ENCODE data around the gene P3H3. TPM values are rescaled to one million over a fixed set of nuclear protein-coding genes. Genes with fewer than 3 reads are reported as not detected.

The P3H3 gene
- total and polyA plus RNA-seq, 9 of the 15 experiments (the other 6 are each of a cell fraction or from before 2014, with no cell fraction given), result 0.03 to 15.0 (median 4.8) TPM

GRCh38 chr12:6795088-6795487 is 33.1 kb upstream of the P3H3 start:
- H3K27ac ChIP-seq (ENCODE audit: extremely low read depth, low read depth, low read length), result no peak overlapping the region
- H3K4me3 ChIP-seq, result no peak overlapping the region
- H3K4me1 ChIP-seq (replicated peaks in 1 of 2; ENCODE audit: control insufficient read depth in 2 of 2, insufficient read depth in 2 of 2, low read length in 2 of 2), result peaks cover 0 to 7% of the 10 kb centered on the region in 2 experiments; a peak in 2 of 5 replicates
- no peak for ATAC-seq
- no peak for FAIRE-seq
- H2AFZ ChIP-seq (ENCODE audit: low read depth, low read length), result no peak overlapping the region
- no peaks in the 10 kb centered on the region for H3K36me3 ChIP-seq (ENCODE audit: control insufficient read depth, insufficient read depth, low read length)
- H3K9me3 ChIP-seq (replicated peaks; ENCODE audit: control insufficient read depth, insufficient read depth, low read depth, low read length), result no peaks in the 10 kb centered on the region
- no TSS peak for BruUV-seq (replicated peaks)
- ChIA-PET CTCF (ENCODE audit: low intra/inter-chr PET ratio) (no interaction called here), POLR2A (interaction anchor here (0.5 to 0.6 kb wide), 2 partner anchors 23 to 26 kb away, joined by 3 read pairs; no protein-coding TSS in a partner anchor)
- DNase-seq (ENCODE audit: extremely low read depth in 1 of 4, low spot score in 3 of 4), result no peak
- no peak overlapping the region for H3K9ac ChIP-seq (ENCODE audit: insufficient read depth in 1 of 2, low read depth in 2 of 2, low read length in 2 of 2)
- WGBS (ENCODE audit: insufficient coverage, low coverage, missing lambda C conversion rate), result 7% methylated on average over 2 of the region's 2 CpGs
- H3K27me3 ChIP-seq (ENCODE audit: control insufficient read depth in 2 of 2, insufficient read depth in 2 of 2, low read length in 2 of 2), result no peaks in the 10 kb centered on the region
- in situ Hi-C loops (cut with MboI), result no loop called here
- intact Hi-C loops (cut with micrococcal nuclease), result no loop called here
- H3K79me2 ChIP-seq (ENCODE audit: control insufficient read depth, insufficient read depth, low read length), result no peaks in the 10 kb centered on the region
- no peaks in the 10 kb centered on the region for H3K9me1 ChIP-seq (ENCODE audit: control insufficient read depth, insufficient read depth, low read length)
- no peak overlapping the region for H3K4me2 ChIP-seq (ENCODE audit: insufficient read depth, low read length)
- no peaks in the 10 kb centered on the region for H4K20me1 ChIP-seq (replicated peaks; ENCODE audit: control insufficient read depth, insufficient read depth, low read length)
- TF ChIP-seq DDX20 (tag; IDR thresholded peaks at IDR 0.05; ENCODE audit: low read depth), result no peak
- peak; percentile 13; the same call in 1 of the 2 replicates for TF ChIP-seq DPF2 (IDR thresholded peaks at IDR 0.05)
- 0 out of 2 replicates have a peak, but pooled peaks have one; percentile 10 for TF ChIP-seq ARID1B (IDR thresholded peaks at IDR 0.05)
- TF ChIP-seq GATAD2B (IDR thresholded peaks at IDR 0.05; ENCODE audit: borderline replicate concordance), result peak; percentile 96
- peak; percentile 96 for TF ChIP-seq DACH1 (IDR thresholded peaks at IDR 0.05; ENCODE audit: partially characterized antibody)
- peak; percentile 49; the same call in 1 of the 2 replicates for TF ChIP-seq HDAC2 (IDR thresholded peaks at IDR 0.05)
- peak; percentile 75; the same call in 1 of the 2 replicates for TF ChIP-seq GATAD2A (IDR thresholded peaks at IDR 0.05)
- TF ChIP-seq MTA1 (IDR thresholded peaks at IDR 0.05; ENCODE audit: borderline replicate concordance), result peak; percentile 94
- TF ChIP-seq ZNF124 (CRISPR knock-in tag; IDR thresholded peaks at IDR 0.05), result no peak
- no peak for TF ChIP-seq SOX6 (IDR thresholded peaks at IDR 0.05)
- no peak for TF ChIP-seq KHSRP (IDR thresholded peaks at IDR 0.05)
- no peak for TF ChIP-seq THAP7 (CRISPR knock-in tag; IDR thresholded peaks at IDR 0.05)
- no peak for TF ChIP-seq FOXA1 (IDR thresholded peaks at IDR 0.05; ENCODE audit: borderline replicate concordance)
- no peak for TF ChIP-seq ZNF511 (CRISPR knock-in tag; IDR thresholded peaks at IDR 0.05)
- peak; percentile 10 to 54; a peak in 1 of 4 replicates for TF ChIP-seq TRIM24 (IDR thresholded peaks at IDR 0.05)
- no peak for TF ChIP-seq ZKSCAN3 (CRISPR knock-in tag; IDR thresholded peaks at IDR 0.05)
- TF ChIP-seq GATA2 (CRISPR knock-in tag; IDR thresholded peaks at IDR 0.05), result peak; percentile 93
- peak; percentile 88 for TF ChIP-seq ZBTB2 (IDR thresholded peaks at IDR 0.05)
- TF ChIP-seq ZBTB17 (CRISPR knock-in tag; IDR thresholded peaks at IDR 0.05), result no peak
- TF ChIP-seq RBM14 (IDR thresholded peaks at IDR 0.05; ENCODE audit: borderline replicate concordance, insufficient read depth, low read depth, low read length), result no peak
- TF ChIP-seq FOXM1 (IDR thresholded peaks at IDR 0.05; ENCODE audit: low read depth), result no peak
- no peak for TF ChIP-seq FOXM1 (CRISPR knock-in tag; IDR thresholded peaks at IDR 0.05; ENCODE audit: low read depth)
- no peak for TF ChIP-seq ZNF707 (CRISPR knock-in tag; conservative IDR thresholded peaks at IDR 0.05)
- no peak for TF ChIP-seq ZNF3 (CRISPR knock-in tag; IDR thresholded peaks at IDR 0.05)
- TF ChIP-seq CBFA2T2 (conservative IDR thresholded peaks at IDR 0.05), result no peak
- TF ChIP-seq CTBP1 (IDR thresholded peaks at IDR 0.05; ENCODE audit: borderline replicate concordance), result peak; percentile 32; the same call in 1 of the 2 replicates

All from K562 (cell line).